IPS-11a (cell line): ENCODE measurements around the gene BCCIP.

Source experiments
- H3K4me3 ChIP-seq: one replicate; pipeline ENCODE4 v1.5.1; 2013; ENCODE audit warnings: low read depth, low read length, control low read depth

Gene BCCIP

DNA sequence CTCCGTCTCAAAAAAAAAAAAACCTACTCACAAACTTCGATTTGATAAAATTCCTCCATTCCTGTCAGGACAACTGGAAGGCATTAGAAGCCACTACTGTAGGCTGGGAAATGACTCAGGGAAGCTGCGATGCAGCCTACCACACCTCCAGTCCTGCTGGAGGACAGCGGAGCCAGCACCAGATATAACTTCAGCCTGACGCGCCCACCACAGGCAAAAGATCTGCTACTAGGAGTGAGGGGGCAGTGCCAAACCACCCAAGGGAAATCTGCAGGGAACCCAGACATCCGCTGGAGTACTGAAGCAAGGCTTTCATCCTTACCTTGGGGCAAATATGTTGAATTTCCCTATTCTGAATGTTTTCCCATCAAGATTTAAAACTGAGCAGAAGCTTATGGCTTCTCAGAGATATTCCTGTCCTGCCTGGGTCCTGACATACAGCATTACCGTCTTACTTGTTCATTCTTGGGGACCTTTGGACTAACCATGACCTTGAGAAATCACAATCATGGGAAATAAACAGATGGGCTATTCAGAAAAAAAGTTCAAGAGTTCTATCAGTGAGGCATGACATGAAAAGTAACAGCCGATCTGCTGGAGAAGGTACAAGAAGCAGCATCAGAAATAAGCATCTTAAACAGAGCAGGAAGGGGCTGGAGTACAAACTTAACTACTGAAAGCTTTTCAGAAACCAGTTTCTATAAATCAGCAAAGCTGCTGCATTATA is 20.4 kb downstream of the BCCIP start:
- no peak overlapping the region for H3K4me3 ChIP-seq

- H3K4me3 ChIP-seq: no peak overlapping the region
Measured at GRCh38 chr10:125844751-125845221, 21.4 kb downstream of the BCCIP start.

GRCh38 chr10:125845617-125846016 is 22.3 kb downstream of the BCCIP start:
- H3K4me3 ChIP-seq: no peak overlapping the region

DNA sequence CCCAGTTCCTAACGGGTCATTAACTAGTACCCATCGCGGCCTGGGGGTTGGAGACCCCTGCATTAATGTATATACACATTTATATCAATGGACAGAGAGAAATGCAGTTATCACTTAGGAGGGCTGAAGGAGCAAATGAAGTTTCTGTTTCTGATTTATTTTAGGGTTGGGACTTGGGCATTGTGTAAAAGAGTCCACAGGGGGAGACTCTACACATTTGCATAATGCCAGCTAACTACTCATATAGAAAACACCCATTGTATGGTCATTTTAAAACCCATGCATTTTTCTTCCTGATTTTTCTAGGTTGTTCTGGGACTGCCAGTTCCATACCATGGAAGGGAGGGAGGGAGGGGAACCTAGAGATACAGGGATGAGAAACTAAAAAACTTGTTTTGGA is 23.5 kb downstream of the BCCIP start:
- H3K4me3 ChIP-seq: no peak overlapping the region

DNA sequence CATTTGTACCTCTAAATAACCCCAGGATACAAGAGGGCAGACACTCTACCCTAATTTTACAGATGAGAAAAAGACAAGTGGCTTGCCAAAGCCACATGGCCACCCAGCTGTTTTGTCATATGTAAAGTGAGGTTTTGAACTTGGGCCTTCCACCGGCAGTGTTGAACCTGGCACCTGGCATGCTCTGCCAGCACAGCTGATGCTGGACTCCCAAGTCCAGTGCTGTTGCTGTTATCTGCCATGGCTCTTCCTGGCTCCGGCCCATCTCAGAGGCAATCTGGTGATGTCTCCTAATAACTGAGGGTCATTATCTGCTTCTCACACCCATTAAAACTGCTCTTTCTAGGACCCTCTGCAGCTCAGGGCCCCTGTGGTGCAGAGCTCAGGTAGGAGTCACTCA is 25.0 kb downstream of the BCCIP start:
- H3K4me3 ChIP-seq: no peak overlapping the region

DNA sequence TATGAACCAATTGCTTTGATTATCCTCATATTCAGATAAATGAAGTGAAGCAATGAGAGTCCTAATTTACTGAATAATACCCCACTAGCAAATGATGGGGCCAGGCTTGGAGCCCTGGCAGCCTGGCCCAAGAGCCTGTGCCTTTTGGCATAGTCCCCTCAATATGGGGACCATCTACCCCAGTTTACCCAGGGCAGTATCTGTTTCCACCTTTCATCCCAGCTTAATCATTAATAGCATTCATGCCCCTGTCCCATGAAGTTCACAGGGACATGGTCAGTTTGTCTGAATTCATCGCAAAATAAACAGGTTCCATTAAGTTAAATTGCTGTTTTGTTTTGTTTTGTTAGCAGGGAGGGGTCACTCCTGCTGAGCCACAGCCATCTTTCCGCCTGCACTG is 25.5 kb downstream of the BCCIP start:
- H3K4me3 ChIP-seq: no peak overlapping the region

GRCh38 chr10:125849448-125849847 is 26.1 kb downstream of the BCCIP start:
- no peak overlapping the region for H3K4me3 ChIP-seq

- H3K4me3 ChIP-seq: no peak overlapping the region
Measured at GRCh38 chr10:125850766-125851731, 27.7 kb downstream of the BCCIP start.

DNA sequence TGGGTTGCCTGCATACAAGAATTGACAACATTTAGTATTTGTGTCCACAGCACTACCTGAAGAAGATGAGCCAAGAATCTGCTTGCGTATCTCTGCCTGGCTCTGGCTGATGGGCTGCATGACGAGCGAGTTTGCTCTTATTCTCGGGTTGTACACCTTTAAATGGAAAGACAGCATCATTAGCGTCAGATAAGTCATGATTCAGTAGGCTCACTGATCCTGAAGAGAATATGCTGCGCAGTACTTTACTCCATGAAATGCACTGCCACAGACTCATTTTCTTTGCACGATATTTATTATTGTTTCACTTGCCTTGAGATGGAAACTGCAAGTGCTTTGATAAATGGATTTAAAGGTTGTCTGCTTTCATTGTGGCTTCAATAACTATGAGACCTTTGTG is 29.1 kb downstream of the BCCIP start:
- no peak overlapping the region for H3K4me3 ChIP-seq

- no peak overlapping the region for H3K4me3 ChIP-seq
Measured at GRCh38 chr10:125857185-125857760, 33.9 kb downstream of the BCCIP start.

- no peak overlapping the region for H3K4me3 ChIP-seq
Measured at GRCh38 chr10:125859128-125859817, 35.9 kb downstream of the BCCIP start.

DNA sequence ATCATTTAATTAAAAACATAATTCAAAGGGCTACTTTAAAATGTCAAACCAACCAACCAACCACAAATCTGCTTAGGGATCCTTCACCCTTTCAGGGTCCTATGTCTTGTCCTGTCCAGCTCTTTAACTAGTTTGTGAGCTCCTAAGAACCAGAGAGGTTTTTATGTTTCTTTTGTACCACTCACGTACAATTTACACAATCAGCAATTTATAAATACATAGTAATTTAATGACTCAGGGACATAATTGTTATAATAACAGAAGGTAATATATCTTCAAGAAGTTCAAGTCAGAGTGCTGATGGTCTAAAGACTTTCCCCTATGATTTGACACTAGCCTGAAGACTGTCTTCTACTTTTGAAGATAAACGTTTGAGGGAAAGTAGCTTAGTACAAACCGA is 41.8 kb downstream of the BCCIP start:
- no peak overlapping the region for H3K4me3 ChIP-seq

DNA sequence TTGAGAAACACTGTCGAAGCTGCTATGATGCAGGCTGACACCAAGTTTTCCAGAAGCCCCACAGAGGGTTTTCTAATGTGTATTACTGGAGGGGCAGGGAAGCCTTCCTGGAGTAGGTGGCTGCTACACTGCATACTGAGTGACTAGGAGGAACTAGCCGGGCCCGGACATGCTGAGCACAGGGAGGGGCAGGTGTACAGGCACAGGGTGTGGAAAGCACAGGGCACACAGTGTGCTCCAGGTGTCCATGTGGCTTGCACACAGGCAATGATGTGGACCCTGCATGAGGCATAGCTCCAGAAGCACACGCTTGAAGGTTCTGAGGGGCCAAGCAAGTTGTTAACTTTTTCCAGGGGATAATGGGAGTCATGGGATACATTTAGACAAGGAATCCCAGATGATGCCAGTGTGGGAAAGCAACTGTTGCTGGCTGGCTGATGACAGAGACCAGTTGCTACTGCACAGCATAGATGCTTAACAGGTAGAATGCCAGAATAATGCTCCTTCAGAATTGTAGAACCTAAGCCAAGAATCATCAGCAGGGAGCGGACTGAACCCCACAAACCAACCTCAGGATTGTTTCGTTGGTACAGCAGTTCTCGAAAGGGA is 43.2 kb downstream of the BCCIP start:
- H3K4me3 ChIP-seq: no peak overlapping the region

DNA sequence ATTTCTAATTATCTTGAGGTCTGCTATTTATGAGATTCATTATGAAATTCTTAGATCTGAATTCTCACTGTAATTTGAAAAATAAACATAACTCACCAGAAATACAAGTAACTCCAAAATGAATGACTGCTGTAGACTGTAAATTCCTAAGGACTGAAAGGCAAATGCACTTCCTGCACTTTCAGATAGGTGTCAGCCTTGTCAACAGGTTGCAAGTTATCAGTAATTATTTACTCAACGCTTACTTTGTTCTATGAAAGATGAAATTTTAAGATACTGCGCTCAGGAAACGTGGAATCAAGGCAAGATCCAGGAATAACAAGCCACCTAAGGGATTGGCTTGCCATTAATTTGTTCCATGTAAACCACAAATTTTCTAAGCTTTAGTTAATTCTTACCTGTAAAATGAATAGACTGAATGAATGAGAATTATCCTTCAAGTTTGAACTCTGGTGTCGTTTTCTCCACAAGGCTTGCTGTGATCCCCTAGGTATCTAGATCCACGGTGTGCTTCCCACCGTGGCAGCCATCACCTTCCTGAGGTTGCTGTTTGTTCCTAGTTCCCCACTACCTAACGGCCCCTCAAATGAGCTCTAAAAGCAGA is 45.1 kb downstream of the BCCIP start:
- no peak overlapping the region for H3K4me3 ChIP-seq

DNA sequence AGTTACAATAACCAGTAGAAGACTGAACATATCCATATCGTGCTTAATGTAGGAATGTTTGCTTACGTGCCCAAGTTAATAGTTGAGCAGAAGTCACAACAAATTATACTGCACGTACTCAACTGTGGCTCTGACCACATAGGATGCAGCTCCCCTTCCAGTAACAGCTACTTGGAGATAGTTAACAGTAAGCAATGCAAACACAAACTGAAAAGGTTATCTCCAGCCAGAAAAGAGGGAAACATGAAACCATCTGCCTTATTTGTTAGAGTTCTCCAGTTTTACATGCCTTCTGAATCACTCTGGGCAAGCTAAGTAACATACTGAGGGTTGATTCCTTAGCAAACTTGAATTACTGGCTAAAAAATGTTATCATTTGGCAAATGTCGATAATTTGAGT is 48.0 kb downstream of the BCCIP start:
- no peak overlapping the region for H3K4me3 ChIP-seq

- no peak overlapping the region for H3K4me3 ChIP-seq
Measured at GRCh38 chr10:125878957-125879835, 55.9 kb downstream of the BCCIP start.

DNA sequence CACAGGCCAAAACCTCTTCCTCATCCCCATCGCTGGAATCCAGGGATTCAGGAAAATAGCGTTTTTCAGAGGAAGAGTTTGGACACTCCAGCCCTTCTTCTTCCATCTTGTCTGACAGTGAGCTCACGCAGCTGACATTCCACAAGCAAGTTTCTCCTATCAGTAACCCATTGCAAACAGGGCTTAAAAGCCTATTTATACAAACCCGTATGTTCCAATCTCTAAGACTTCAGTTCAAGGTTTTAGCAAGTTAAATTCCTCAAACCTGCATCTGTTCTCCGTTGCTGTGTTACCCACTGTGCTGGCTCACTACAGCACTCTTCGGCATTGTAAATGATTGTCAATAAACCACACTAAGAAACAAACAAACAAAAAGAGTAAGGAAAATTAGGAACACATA is 57.4 kb downstream of the BCCIP start:
- H3K4me3 ChIP-seq: no peak overlapping the region

DNA sequence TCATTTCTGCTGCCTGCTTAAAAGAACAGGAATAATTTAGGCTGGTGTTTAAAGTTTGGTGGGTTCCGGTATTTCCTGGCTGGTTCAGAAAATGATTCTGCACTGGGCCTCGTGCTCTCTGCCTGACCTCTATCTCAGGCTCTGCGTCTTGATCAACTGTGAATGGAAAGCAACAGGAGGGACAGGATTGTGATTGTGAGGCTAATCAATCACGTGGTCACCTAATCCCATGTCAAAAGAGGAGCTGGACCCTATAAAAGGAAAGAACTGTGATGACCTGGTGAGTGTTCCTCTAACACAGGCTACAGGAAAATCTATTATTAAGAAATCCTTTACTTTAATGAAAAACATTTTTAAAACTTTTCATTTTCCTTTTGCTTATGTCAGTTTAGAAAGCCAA is 57.8 kb downstream of the BCCIP start, which contains the start of gene DHX32:
Gene DHX32, minus strand, starts transcription at position 101 of the 400 bp plus-strand sequence. CDS start 468 bp downstream, outside the sequence.
- no peak within 1 kb of the TSS for H3K4me3 ChIP-seq

GRCh38 chr10:125882596-125882995 is 59.2 kb downstream of the BCCIP start:
- no peak overlapping the region for H3K4me3 ChIP-seq
